ENCODE data around the gene ZNF77.
A peak's percentile ranks its signal among the peaks of the same experiment; 100 is the strongest.
"Not testable (repeated sequence)": the region's sequence is repeated elsewhere in the genome, so short reads cannot be mapped to it uniquely, and the experiment has no call there.

Gene ZNF77

GRCh38 chr19:2917275-2918184 lies 27.2 kb downstream of the ZNF77 start:
- DNase-seq (ENCODE audit: low read depth), result no peak

- no peak for DNase-seq (ENCODE audit: low read depth)
These were observed 32.5 kb downstream of the ZNF77 start for GRCh38 chr19:2912306-2912705.

- no peak for DNase-seq (ENCODE audit: low read depth)
These were observed 38.1 kb downstream of the ZNF77 start for GRCh38 chr19:2906631-2907195.

- no peak for DNase-seq (ENCODE audit: low read depth)
These were observed 38.8 kb downstream of the ZNF77 start for GRCh38 chr19:2905918-2906519.

GRCh38 chr19:2903326-2903725 lies 41.4 kb downstream of the ZNF77 start:
- not testable (repeated sequence) for DNase-seq (ENCODE audit: low read depth)

GRCh38 chr19:2902590-2903218 lies 42.1 kb downstream of the ZNF77 start:
- no peak for DNase-seq (ENCODE audit: low read depth)

GRCh38 chr19:2900296-2901252 lies 44.2 kb downstream of the ZNF77 start, which contains the start of gene ZNF57:
TSS of gene ZNF57 (plus strand) at chr19:2900928. CDS start at chr19:2901046, 118 bp downstream.
- peak; percentile 95 for DNase-seq (ENCODE audit: low read depth)

GRCh38 chr19:2896694-2897093 lies 48.1 kb downstream of the ZNF77 start:
- DNase-seq (ENCODE audit: low read depth), result no peak

- DNase-seq (ENCODE audit: low read depth), result not testable (repeated sequence)
These were observed 54.2 kb downstream of the ZNF77 start for GRCh38 chr19:2890531-2890930.

- no peak for DNase-seq (ENCODE audit: low read depth)
These were observed 56.0 kb downstream of the ZNF77 start for GRCh38 chr19:2888731-2889224.

GRCh38 chr19:2887391-2887914 lies 57.3 kb downstream of the ZNF77 start:
- no peak for DNase-seq (ENCODE audit: low read depth)

GRCh38 chr19:2885736-2886135 lies 59.0 kb downstream of the ZNF77 start:
- DNase-seq (ENCODE audit: low read depth), result no peak

- no peak for DNase-seq (ENCODE audit: low read depth)
These were observed 60.9 kb downstream of the ZNF77 start for GRCh38 chr19:2883686-2884439.
